Fibroblast of upper back skin (primary cell): ENCODE measurements around the gene TRIM74.
A peak's percentile ranks its signal among the peaks of the same experiment; 100 is the strongest.
"Not testable (repeated sequence)": the region's sequence is repeated elsewhere in the genome, so short reads cannot be mapped to it uniquely, and the experiment has no call there.

Experiments used
- DNase-seq: peaks from one replicate; pipeline ENCODE4 v3.0.0-alpha.2; 2013

Gene TRIM74

GRCh38 chr7:72954563-72955198 lies 14.6 kb downstream of the TRIM74 start:
- not testable (repeated sequence) for DNase-seq

- not testable (repeated sequence) for DNase-seq
Measured at GRCh38 chr7:72953901-72954562, 15.2 kb downstream of the TRIM74 start.

- DNase-seq, result not testable (repeated sequence)
Measured at GRCh38 chr7:72950432-72950831, 18.8 kb downstream of the TRIM74 start.

- DNase-seq, result not testable (repeated sequence)
Measured at GRCh38 chr7:72949686-72950085, 19.6 kb downstream of the TRIM74 start.

- DNase-seq, result not testable (repeated sequence)
Measured at GRCh38 chr7:72949276-72949675, 20.0 kb downstream of the TRIM74 start.

GRCh38 chr7:72948714-72949113 lies 20.6 kb downstream of the TRIM74 start:
- DNase-seq, result not testable (repeated sequence)

GRCh38 chr7:72946130-72946745 lies 23.0 kb downstream of the TRIM74 start:
- not testable (repeated sequence) for DNase-seq

- not testable (repeated sequence) for DNase-seq
Measured at GRCh38 chr7:72945597-72945996, 23.7 kb downstream of the TRIM74 start.

GRCh38 chr7:72944937-72945336 lies 24.3 kb downstream of the TRIM74 start:
- DNase-seq, result not testable (repeated sequence)

GRCh38 chr7:72942956-72943355 lies 26.3 kb downstream of the TRIM74 start:
- not testable (repeated sequence) for DNase-seq

GRCh38 chr7:72942022-72942705 lies 27.1 kb downstream of the TRIM74 start:
- DNase-seq, result not testable (repeated sequence)

GRCh38 chr7:72928216-72928615 lies 41.0 kb downstream of the TRIM74 start:
- not testable (repeated sequence) for DNase-seq

GRCh38 chr7:72927791-72928190 lies 41.5 kb downstream of the TRIM74 start:
- DNase-seq, result not testable (repeated sequence)

- DNase-seq, result peak; percentile 19
Measured at GRCh38 chr7:72925546-72926120, 43.6 kb downstream of the TRIM74 start.

GRCh38 chr7:72924733-72925545 lies 44.3 kb downstream of the TRIM74 start, which contains the start of gene POM121:
Gene POM121 (plus strand): TSS chr7:72925095. CDS start chr7:72925122, 27 bp downstream.
- peak; percentile 81 for DNase-seq

GRCh38 chr7:72924386-72924732 lies 44.9 kb downstream of the TRIM74 start:
- peak; percentile 7 for DNase-seq

GRCh38 chr7:72919256-72919775 lies 50.0 kb downstream of the TRIM74 start:
- DNase-seq, result no peak

GRCh38 chr7:72914756-72915525 lies 54.3 kb downstream of the TRIM74 start:
- peak; percentile 58 for DNase-seq

GRCh38 chr7:72913750-72914149 lies 55.5 kb downstream of the TRIM74 start:
- DNase-seq, result not testable (repeated sequence)

- not testable (repeated sequence) for DNase-seq
Measured at GRCh38 chr7:72911395-72911794, 57.9 kb downstream of the TRIM74 start.
